ENCODE results near the gene LAMA2. TPM values are rescaled to one million over a fixed set of nuclear protein-coding genes. Genes with fewer than 3 reads are reported as not detected.
"Not testable (repeated sequence)": the region's sequence is repeated elsewhere in the genome, so short reads cannot be mapped to it uniquely, and the experiment has no call there.

LAMA2 gene
- total RNA-seq, 1 donor from 2014 or later, result 0.58 TPM

DNA sequence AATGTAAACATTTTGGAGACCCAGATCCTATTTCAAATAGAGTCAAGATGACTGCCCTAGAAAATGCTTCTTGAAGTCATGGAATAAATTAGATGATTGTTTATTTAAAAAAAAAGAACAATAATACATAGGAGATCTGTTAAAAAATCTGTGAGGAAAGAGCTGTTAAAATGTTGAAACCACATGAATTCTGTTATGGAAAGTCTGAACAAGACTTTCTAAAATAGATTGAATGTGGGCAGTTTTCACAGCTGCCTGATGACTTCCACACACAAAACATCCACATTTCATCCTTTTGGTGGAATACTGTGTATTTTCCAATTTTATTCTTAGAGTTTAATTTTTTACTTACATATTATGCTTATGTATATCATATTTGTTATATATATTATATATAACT lies 186.1 kb downstream of the LAMA2 start:
- DNase-seq (ENCODE audit: extremely low read depth, low read depth, low spot score), result no peak

DNA sequence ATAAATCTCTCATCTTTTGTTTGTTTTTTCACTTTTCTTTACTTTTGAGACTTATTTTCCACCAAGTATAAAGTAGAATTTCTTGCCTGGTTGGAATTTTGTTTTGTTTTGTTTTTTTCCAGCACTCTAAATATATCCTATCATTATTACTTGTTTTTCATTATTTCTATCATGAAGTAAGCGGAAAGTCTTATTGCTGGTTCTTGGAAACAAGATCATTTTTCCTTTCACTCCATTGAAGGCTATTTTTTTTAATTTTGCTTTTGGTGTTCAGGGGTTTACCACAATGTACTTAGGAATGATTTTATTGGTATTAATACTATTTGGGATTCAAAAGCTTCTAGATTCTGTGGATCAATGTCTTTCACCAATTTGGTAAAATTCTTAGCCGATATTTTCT lies 190.1 kb downstream of the LAMA2 start:
- no peak for DNase-seq (ENCODE audit: extremely low read depth, low read depth, low spot score)

DNA sequence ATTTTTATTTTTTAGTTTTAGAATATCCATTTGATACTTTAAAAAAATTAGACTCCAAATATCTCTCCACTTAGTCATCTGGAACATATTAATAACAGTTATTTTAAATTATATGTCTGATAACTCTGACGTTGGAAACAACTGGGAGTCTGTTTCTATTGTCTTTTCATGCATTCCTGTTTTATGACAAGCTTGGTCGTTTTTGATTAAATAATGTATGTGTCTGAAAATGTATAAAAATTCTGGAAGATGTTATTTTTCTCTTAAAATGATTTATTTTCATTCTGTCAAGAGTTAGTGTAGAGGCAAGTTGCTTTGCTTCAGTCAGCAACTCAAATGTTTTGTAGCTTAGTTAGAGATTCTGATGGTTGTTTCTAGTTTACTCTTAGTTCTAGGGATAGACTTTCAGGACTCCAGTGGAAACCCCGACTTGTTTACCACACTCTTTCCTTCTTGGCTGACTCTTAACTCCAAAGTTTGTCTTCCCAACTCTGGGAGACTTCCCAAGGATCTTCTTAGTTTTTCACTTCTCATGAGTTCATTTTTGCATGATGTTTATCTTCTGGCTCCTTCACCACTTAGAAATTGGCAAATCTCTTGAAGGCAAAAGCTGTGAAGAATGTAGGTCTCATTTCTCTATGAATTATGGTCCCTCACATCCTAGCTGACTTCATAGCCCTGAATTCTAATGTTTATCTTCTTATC lies 190.9 kb downstream of the LAMA2 start:
- peak; percentile 16 for DNase-seq (ENCODE audit: extremely low read depth, low read depth, low spot score)

DNA sequence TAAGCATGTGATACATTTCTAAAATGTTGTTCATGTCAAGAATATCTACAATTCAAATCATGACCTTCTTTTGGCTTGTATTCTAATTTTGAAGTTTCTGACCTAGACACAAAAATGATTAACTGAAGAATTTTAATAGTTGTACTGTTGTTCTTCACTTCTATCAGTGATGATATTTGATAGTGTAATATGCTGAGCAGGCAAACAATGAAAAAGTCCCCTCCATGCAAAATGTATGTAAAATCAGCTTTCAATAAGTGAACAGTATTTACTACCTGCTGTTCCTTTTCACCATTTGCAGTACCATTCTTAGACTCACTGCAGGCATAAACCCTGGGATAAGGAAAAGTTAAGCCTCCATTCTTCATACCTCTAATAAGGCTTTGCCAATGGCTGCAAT lies 201.5 kb downstream of the LAMA2 start:
- DNase-seq (ENCODE audit: extremely low read depth, low read depth, low spot score), result no peak

DNA sequence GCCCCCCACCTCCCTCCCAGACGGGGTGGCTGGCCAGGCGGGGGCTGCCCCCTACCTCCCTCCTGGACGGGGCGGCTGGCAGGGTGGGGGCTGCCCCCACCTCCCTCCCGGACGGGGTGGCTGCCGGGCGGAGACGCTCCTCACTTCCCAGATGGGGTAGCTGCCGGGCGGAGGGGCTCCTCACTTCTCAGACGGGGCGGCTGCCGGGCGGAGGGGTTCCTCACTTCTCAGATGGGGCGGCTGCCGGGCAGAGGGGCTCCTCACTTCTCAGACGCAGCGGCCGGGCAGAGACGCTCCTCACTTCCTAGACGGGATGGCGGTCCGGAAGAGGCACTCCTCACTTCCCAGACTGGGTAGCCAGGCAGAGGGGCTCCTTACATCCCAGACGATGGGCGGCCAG lies 205.5 kb downstream of the LAMA2 start:
- DNase-seq (ENCODE audit: extremely low read depth, low read depth, low spot score), result not testable (repeated sequence)

DNA sequence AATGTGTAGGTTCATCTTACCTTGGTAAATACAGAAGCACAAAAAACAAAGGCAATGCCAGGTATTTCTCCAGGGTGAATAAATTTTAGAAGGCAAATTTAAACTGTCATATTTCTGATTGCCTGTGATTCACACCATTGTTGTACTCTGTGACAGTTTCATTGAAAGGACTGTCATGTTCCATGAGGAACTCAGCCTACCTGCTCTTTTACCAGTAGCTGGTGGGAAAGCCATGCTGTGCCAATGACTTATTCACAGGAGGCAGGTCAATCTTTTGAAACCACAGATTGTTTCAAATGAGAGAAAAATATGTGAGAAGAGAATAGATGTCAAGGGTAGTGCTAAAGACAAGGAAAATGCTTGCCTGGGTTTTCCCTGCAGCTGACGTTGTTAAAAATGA lies 206.4 kb downstream of the LAMA2 start:
- no peak for DNase-seq (ENCODE audit: extremely low read depth, low read depth, low spot score)

DNA sequence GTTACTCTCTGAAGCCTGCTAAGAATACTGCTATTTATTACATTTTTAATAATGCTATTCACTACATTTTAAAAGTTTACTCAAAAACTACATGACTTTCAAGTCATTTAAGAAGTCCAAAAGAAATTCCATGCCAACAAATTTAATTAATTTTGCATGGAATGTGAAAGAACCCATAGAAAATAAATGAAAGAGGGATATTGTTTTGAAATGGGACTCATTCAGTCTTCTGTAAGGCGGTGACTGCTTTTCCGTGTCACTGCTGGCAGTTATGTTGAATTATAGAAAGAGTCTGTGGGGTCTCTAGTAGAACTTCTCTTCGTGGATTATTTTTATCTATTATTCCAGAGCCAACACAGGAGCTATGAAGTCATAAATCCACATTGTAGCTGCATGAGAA lies 211.2 kb downstream of the LAMA2 start:
- DNase-seq (ENCODE audit: extremely low read depth, low read depth, low spot score), result no peak

DNA sequence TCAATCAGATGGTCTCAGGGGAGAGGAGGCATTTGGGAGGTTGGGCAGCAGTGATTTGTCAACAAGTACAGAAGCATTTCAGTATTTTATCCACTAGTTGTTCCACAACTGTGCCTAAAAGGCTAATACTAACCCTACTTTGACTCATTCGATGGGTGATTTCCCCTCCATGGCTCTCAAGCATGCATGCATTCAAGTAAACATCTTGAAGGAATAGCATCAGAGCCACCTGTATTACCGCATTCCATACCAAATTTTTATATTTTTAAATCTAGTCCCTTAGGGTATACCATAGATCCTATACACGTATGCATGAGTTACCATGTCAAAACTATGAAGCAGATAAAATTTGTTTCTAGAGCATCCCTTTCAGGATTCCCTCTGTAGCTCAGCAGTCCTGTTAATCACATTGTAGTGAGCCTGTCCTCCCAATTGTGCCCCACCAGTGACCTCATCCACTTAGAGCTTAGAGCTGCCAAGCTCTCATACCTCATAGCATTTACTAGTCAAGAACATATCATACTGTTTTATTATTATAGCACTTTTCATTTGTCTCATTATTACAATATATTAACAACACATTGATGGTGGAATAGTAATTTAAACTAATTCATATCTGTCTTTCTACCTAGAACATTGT lies 213.8 kb downstream of the LAMA2 start:
- DNase-seq (ENCODE audit: extremely low read depth, low read depth, low spot score), result no peak

DNA sequence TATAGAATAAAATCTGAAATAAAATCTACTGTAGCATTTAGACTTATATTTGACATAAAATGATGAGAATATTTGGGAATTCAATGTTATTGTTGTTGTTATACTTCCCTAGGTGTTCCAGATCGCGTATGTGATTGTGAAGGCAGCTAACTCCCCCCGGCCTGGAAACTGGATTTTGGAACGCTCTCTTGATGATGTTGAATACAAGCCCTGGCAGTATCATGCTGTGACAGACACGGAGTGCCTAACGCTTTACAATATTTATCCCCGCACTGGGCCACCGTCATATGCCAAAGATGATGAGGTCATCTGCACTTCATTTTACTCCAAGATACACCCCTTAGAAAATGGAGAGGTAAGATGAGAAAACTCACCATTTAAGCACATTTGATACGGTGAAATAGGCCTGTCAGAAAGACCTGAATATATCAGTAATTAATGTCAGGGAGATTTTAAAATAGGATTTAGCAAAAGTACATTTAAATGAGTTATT lies 215.2 kb downstream of the LAMA2 start:
- no peak for DNase-seq (ENCODE audit: extremely low read depth, low read depth, low spot score)

DNA sequence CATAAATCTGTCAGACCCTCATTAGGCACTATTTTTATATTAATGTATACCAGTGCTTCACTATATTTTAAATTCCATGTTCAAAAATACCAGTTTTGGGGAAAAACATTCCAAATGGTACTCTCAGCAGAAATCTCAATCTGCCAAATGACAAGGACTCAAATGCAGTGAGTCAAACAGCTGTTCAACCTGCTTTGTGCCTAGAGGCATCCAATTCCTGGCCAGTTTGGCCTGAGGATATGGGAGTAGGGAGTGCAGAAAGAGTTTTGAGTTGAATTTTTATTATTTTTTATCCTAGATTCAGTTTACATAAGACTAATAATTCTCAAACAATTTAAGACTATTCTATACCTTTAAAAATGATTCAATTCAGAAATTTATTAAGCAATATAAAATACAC lies 216.8 kb downstream of the LAMA2 start:
- DNase-seq (ENCODE audit: extremely low read depth, low read depth, low spot score), result no peak

DNA sequence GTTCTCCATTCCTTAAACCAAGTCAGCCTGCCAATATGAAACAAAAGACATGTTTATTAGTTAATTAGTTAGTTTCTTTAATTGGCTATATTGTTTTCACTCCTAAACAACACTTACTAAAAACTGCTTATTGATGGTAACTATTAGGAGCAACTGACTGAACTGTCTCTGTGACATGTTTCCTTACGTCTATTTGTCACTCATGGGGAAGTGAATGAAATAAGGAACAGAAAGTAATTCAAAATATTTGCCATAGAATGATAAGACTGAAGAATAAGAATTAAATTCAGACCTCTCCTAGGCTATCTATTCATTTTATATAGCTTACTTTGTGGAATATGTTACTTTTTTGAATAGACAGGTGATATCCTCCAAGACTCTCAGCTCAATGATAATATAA lies 217.2 kb downstream of the LAMA2 start:
- DNase-seq (ENCODE audit: extremely low read depth, low read depth, low spot score), result no peak

DNA sequence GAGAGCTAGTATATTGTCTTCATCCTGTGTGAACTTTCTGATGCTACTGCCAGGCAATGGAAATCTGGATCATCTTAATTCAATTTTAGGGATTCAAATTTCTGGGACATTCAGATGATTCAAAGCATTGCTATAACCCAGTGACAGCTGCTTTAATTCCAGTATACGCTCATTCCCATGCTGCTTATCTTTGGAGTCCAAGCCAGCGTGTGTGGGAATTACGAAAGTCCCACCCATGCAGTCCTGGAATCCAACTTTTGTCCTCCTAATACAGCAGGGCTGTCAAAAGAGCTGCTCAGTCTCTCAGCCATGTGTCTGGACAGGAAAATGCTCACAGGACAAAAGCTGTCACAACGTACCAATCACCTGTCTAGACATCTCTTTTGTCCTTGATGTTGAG lies 219.8 kb downstream of the LAMA2 start:
- DNase-seq (ENCODE audit: extremely low read depth, low read depth, low spot score), result no peak

DNA sequence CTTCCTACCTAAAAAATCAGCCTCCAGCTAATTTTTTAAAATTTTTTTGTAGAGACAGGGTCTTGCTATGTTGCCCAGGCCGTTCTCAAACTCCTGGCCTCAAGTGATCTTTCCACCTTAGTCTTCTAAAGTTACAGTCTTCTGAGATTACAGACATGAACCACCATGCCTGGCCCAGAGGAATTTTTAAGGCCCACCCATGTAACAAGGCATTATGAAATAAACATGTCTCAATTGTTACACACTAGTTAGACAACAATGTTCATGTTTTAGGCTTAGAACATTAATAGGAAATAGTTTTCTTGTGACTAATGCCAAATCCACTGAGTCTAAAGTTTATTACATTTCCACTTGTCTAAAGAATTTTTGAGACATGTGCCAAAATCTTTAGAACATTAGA lies 221.2 kb downstream of the LAMA2 start:
- peak; percentile 45 for DNase-seq (ENCODE audit: extremely low read depth, low read depth, low spot score)

DNA sequence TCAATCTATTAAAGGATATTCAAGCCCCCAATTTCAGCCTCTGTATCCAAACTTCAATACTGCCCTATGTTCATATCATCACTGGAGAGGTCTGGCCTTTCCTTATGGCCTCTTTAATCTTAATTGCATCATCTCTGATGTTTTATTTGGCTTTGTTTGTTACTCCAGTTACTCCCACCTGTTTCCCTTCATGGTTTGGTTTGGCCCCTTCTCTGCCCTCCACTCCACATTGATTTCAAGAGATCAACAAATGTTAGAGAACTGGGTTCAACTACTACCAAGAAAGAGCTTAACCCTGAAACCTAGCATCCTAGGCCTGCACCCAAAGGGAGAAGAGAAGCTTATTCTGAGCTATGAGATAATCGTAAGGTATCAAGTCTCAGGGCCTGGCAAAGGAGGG lies 221.6 kb downstream of the LAMA2 start:
- no peak for DNase-seq (ENCODE audit: extremely low read depth, low read depth, low spot score)

DNA sequence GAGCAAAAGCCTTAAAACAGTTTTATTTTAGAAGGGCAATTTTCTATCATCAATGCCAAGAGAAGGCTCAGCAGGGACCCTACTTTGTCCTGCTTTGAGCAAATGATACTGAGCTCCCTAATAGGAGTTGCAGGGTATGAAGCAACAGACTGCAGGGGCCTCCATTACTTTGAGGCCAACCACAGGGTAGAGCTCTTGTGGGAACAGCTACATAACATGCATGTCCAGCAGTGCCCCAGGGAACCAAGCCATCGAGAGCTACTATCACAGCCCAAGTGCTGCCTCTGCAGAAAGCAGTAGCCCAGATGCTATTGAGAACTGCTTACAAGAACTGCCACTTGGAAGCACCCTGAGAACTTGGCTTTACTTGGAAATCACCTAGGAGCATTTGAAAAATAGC lies 222.1 kb downstream of the LAMA2 start:
- no peak for DNase-seq (ENCODE audit: extremely low read depth, low read depth, low spot score)

DNA sequence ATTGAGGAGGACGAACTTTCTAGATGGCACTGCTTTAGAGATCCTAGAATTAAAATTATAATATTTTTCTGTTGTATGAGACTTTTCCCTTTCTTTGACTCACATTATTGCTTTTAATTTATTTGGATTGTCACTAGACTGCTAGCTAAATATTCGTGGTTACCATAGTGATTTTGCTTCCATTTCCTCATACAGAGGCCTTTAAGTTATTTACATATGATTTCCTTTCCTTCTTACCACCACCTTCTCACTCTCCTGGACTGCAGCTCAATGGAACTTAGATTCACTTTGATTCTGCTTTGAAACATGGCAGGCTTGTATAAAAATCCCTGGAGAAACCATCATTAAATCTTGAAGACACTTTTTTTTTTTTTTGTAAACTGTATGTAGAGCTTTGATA lies 222.9 kb downstream of the LAMA2 start:
- peak; percentile 9 for DNase-seq (ENCODE audit: extremely low read depth, low read depth, low spot score)

DNA sequence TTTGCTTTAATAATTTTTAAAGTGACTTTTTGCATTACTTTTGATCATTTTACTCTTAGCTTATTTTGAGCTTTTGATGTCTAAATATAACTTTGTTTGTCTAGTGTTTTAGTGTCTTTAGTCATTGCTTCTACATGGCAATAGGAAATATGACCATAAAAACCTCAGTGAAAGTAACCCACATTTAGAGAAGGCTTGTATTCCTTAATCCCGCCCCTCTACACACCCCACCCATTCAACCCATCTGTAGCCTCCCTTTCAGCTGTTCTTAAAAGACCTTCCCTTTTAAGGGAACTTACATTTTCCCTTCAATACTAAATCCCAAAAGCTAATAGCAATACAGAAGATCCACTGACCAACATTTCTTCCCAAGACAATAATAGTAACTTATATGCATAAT lies 225.4 kb downstream of the LAMA2 start:
- DNase-seq (ENCODE audit: extremely low read depth, low read depth, low spot score), result no peak

DNA sequence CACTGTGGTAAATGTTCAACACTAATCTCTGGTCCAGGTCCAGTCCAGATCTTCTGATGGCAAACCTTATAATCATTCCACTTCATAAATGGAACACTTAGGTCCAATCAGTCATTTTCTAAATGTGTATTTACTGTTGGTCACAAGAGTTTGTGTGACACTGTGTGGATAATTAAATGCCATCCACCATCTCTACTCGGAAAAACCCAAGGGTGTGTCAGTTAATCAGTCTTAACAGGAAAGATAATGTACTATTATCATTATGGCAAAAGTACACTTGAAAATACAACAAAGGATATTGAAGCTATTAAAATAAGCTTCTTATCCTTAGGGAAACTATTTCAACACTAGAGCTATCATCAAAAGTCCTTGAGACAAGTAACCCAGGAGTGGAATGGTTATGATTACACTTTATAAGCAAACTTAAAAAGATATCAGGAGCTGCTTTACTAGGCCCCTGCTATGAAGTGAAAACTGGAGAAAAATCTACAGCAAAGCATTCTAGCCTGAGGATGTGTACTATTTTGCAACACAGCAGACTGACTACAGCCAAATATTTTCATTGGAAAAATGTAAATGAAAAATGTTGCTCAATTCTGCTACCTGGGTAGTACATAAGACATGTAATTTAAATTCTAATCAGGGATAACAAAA lies 227.9 kb downstream of the LAMA2 start:
- no peak for DNase-seq (ENCODE audit: extremely low read depth, low read depth, low spot score)

DNA sequence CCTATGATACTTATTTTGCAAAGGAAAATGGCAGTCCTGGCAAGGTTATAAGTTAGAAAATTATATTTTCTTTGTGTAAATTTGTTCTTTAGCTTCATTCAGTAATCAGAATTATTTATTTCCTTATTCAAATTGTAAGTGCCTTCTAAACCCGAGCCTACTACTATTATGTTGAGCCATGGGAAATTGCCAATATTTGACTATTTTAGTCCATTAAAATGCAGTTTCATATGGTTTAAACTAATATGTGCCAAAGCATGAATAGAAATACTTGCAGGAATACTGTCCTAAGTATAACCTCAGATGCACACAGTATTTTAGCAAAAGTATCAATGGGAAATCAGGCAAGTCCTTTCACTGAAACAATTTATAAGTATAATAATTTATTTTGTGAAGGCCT lies 228.4 kb downstream of the LAMA2 start:
- DNase-seq (ENCODE audit: extremely low read depth, low read depth, low spot score), result no peak

DNA sequence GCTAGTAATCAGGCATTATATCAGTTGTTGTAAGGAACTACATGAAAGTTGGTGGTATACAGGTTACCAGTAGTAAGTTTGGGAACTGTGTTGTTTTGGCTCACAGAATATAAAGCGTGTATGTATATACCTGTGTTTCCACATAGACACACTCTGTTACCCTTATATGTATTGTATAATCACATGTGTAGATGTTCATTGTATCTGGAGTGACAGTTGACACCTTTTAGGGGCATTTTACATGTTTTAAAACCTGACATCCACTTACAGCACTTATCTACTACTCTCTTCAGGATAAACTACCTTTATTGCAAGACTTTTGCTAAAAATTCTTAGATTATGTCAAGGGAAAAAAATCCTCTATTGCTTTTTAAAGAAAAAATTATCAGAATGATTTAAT lies 228.9 kb downstream of the LAMA2 start:
- no peak for DNase-seq (ENCODE audit: extremely low read depth, low read depth, low spot score)

DNA sequence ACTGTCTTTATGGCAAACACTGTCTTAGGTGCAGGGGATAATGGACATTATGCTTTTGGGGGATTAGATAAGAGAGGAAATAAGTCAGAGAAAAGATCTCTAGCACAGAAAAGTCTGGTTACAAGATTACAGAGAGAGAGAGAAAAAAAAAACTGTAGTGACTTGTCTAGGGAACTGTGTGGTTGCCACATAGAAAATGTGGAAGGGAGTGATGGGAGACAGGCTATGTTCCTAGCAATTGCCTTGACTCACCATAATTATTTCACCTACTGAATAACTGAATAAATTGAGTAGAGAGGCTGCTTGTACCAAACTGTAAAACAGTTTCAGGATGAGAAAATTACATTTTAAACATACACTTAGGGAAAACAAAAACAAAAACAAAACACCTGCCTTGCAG lies 229.7 kb downstream of the LAMA2 start:
- no peak for DNase-seq (ENCODE audit: extremely low read depth, low read depth, low spot score)

DNA sequence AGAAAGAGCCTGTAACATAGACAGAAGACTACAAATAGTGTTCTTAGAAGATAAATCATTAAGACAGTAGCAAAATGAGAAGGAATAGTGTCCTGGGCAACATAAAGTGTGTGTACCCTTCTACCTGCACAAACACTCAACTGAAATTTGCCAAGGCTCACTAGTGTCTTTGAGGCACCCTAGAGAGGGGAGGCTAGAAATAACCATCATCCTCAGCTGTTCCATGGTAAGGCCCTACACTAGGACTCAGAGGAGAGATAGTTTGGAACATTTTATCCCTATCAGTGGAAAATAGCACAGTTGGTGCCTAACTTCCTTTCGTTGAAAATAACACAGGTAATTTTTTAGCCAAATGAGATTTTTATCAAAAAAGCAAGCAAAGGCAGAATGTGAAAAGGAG lies 230.7 kb downstream of the LAMA2 start:
- DNase-seq (ENCODE audit: extremely low read depth, low read depth, low spot score), result no peak
